Parathyroid adenoma (tissue), 2 donors: Measurements from ENCODE around the gene CCDC17.

Source experiments
- H2AFZ ChIP-seq: fragments of 300-600 bp; sonication (generic); one replicate; pipeline ENCODE4 v1.7.0; 2017; ENCODE audit warnings: antibody characterized with exemption, mild to moderate bottlenecking
- H3K27ac ChIP-seq: fragments of 300-600 bp; sonication (generic); one replicate; pipeline ENCODE4 v1.7.0; 2017
- H3K27me3 ChIP-seq: fragments of 300-600 bp; sonication (generic); one replicate; pipeline ENCODE4 v1.7.0; 2017; ENCODE audit warnings: low read length; ENCODE audit not compliant: control insufficient read depth, insufficient read depth
- H3K36me3 ChIP-seq: fragments of 300-600 bp; sonication (generic); one replicate; pipeline ENCODE4 v1.7.0; 2017; ENCODE audit warnings: low read length; ENCODE audit not compliant: control insufficient read depth, insufficient read depth
- H3K4me1 ChIP-seq: fragments of 300-600 bp; sonication (generic); one replicate; pipeline ENCODE4 v1.7.0; 2017; ENCODE audit warnings: control low read depth
- H3K4me2 ChIP-seq: fragments of 300-600 bp; sonication (generic); one replicate; pipeline ENCODE4 v1.7.0; 2017; ENCODE audit warnings: low read length
- H3K4me3 ChIP-seq: fragments of 300-600 bp; sonication (generic); one replicate; pipeline ENCODE4 v1.7.0; 2017; ENCODE audit warnings: low read depth, low read length
- H3K79me2 ChIP-seq: fragments of 300-600 bp; sonication (generic); one replicate; pipeline ENCODE4 v1.7.0; 2017; ENCODE audit warnings: control low read depth
- H3K9ac ChIP-seq: fragments of 300-600 bp; sonication (generic); one replicate; pipeline ENCODE4 v1.7.0; 2017; ENCODE audit warnings: mild to moderate bottlenecking
- H3K9me3 ChIP-seq: fragments of 300-600 bp; sonication (generic); one replicate; pipeline ENCODE4 v1.7.0; 2017; ENCODE audit warnings: low read length; ENCODE audit not compliant: control insufficient read depth
- TF ChIP-seq, protein P1 (sequence below): fragments of 300-600 bp; sonication (generic); IDR thresholded peaks from one replicate; pipeline ENCODE4 v1.7.0; 2017; ENCODE audit warnings: antibody characterized with exemption, mild to moderate bottlenecking
- donor health status: primary hyperparathyroidism.

Gene CCDC17

DNA sequence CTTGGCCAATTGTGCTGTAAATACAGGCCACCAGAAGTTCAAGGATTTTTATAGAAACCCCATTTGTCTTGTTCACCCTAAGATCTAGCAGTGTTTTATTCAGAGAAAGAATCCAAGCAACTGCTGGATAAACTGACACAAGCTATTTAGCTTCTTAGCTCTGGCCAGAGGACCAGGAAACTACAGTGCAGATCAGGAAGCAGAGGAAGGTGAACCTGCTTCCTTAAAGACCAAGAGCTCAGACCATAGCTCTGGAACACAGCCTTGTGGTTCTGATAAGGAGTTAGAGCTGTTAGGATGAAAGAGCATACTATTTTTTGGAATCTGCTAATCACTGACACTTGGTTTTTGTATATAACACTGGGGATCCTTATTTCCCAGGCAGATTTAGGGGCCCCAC, 5.2 kb upstream of the CCDC17 start:
- H2AFZ ChIP-seq, result no peak overlapping the region
- H3K36me3 ChIP-seq, result no peaks in the 10 kb centered on the region
- TF ChIP-seq, protein P1, sequence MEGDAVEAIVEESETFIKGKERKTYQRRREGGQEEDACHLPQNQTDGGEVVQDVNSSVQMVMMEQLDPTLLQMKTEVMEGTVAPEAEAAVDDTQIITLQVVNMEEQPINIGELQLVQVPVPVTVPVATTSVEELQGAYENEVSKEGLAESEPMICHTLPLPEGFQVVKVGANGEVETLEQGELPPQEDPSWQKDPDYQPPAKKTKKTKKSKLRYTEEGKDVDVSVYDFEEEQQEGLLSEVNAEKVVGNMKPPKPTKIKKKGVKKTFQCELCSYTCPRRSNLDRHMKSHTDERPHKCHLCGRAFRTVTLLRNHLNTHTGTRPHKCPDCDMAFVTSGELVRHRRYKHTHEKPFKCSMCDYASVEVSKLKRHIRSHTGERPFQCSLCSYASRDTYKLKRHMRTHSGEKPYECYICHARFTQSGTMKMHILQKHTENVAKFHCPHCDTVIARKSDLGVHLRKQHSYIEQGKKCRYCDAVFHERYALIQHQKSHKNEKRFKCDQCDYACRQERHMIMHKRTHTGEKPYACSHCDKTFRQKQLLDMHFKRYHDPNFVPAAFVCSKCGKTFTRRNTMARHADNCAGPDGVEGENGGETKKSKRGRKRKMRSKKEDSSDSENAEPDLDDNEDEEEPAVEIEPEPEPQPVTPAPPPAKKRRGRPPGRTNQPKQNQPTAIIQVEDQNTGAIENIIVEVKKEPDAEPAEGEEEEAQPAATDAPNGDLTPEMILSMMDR, result no peak
- no peak overlapping the region for H3K4me2 ChIP-seq
- H3K4me1 ChIP-seq, result peaks cover 2% of the 10 kb centered on the region
- H3K79me2 ChIP-seq, result no peaks in the 10 kb centered on the region
- no peak overlapping the region for H3K9ac ChIP-seq
- H3K27ac ChIP-seq, result no peak overlapping the region
- no peaks in the 10 kb centered on the region for H3K27me3 ChIP-seq
- no peak overlapping the region for H3K4me3 ChIP-seq
- no peaks in the 10 kb centered on the region for H3K9me3 ChIP-seq

DNA sequence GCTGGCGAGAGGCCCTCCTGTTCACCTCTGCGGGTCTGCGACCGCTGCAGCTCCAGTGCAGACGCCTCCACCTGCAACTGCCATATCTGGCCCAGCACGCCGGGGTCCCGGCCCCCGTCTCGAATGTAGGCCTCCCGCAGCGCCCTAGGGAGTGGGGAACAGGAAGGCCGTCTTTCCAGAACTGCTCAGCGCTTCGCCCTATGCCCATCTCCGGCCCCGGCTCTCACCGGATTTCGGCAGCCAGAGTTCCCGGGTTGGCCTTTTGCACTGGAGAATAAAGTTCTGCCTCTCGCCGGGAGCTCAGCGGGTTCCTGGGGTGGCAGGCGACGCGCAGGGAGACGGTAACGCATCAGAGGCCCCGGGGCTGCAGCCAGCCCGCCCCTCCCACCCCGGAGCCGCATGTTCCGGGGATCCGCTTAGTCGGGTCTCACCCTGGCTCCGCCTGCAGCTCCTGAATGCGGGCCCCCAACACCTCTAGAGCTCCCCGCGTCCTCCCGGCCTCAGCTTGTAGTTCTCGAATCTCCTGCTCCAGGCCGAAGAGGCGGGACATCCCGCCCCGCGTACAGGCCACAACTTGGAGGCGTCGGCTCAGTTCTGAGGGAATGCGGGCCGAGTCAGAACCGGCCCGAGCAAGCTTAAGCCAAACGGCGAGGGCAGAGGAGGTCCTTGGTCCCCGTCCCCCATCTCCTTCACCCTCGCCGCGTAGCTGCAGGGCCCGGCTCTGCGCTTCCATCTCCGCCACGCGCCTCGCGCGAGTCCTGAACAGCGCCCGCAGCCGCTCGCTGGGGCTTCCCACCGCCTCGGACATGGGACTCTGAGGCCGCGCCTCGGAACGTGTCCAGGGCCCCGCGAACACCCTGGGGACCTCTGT, 1.1 kb downstream of the CCDC17 start:
- H2AFZ ChIP-seq, result no peak overlapping the region
- H3K4me1 ChIP-seq, result no peaks in the 10 kb centered on the region
- H3K36me3 ChIP-seq, result no peaks in the 10 kb centered on the region
- H3K9ac ChIP-seq, result no peak overlapping the region
- no peak overlapping the region for H3K27ac ChIP-seq
- TF ChIP-seq, protein P1, result no peak
- H3K79me2 ChIP-seq, result no peaks in the 10 kb centered on the region
- no peak overlapping the region for H3K4me2 ChIP-seq
- H3K9me3 ChIP-seq, result no peaks in the 10 kb centered on the region
- no peaks in the 10 kb centered on the region for H3K27me3 ChIP-seq
- H3K4me3 ChIP-seq, result no peak overlapping the region

DNA sequence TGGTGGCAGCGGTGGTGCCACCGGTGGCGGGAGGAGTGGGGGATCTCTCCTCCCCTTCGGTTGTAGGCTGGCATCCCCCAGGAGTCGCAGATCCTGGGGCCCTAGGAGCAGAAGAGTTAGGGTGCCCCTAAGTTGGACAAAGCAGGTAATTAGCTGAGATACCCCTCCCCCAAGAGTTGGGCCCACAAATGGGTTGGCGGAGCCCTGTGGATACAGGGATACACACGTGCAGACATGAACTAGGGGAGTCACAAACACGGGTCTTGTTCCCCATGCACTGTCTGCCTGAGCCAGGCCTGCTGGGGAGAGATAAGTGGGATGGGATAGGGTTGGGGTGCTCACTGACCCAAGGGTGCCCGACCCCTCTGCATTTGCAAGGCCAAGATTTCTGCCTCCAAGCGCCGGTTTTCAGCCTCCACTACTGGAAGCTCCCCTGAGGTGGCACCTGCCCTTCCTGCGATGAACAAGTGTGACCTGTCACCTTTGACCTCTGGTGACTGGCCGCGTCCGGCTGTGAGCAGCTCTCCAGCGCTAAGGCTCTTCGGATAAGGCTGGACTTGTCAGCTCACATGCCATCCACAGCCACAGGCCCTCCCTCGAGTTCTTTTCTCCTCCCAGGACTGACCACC, 1.8 kb downstream of the CCDC17 start:
- Histone ChIP-seq H3K4me3 (no peak overlapping the region), H3K27ac (peak overlapping the region; percentile 39), H3K9me3 (no peaks in the 10 kb centered on the region)

DNA sequence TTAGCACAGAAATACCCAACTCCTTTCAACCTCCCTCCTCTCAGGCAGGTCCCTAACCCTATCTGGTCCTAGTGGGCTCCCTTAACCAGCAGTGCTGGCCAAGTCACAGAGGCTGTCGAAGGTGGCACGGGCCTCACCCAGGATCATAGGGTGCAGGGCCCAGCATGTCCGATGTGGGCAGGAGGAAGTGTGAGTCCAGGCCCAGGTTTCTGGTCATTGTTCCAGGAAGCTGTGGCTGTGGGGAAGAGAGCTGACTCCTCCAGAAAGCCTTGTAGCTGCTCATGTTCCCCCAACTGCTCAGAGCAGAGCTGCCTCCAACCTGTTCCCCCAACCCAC, 2.4 kb downstream of the CCDC17 start:
- Histone ChIP-seq H3K4me1 (no peaks in the 10 kb centered on the region), H3K9me3 (no peaks in the 10 kb centered on the region), H3K9ac (no peak overlapping the region), H3K27me3 (no peaks in the 10 kb centered on the region), H3K36me3 (no peaks in the 10 kb centered on the region), H3K27ac (peak overlapping the region; percentile 39), H3K4me2 (no peak overlapping the region), H2AFZ (no peak overlapping the region), H3K79me2 (no peaks in the 10 kb centered on the region), H3K4me3 (no peak overlapping the region)
- TF ChIP-seq, protein P1, result no peak

More for the DNA sequence above, 1.8 kb downstream of the CCDC17 start:
- Histone ChIP-seq H3K27me3 (no peaks in the 10 kb centered on the region), H3K79me2 (no peaks in the 10 kb centered on the region), H2AFZ (no peak overlapping the region), H3K9ac (no peak overlapping the region), H3K36me3 (no peaks in the 10 kb centered on the region), H3K4me1 (no peaks in the 10 kb centered on the region), H3K4me2 (no peak overlapping the region)
- TF ChIP-seq, protein P1, result no peak
